GM12873 (cell line): ENCODE measurements around the gene YPEL1.

Experiments used
- CTCF ChIP-seq: IDR thresholded peaks from 2 replicates; pipeline ENCODE4 v1.5.1; 2012; ENCODE audit warnings: low read depth, mild to moderate bottlenecking, moderate library complexity, low read length, control low read depth; ENCODE audit not compliant: insufficient read depth; ENCODE audit errors: missing control alignments

The YPEL1 gene

DNA sequence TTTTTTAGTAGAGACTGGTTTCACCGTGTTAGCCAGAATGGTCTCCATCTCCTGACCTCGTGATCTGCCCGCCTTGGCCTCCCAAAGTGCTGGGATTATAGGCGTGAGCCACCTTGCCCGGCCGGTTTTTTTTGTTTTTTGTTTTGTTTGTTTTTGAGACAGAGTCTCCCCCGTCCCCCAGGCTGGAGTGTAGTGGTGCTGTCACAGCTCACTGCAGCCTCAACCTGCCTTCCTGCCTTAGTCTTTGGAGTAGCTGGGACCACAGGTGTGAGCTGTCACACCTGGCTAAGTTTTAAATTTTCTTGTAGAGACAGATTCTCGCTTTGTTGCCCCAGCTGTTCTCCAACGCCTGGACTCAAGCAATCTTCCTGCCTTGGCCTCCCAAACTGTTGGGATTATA, 66.6 kb downstream of the YPEL1 start:
- no peak for TF ChIP-seq CTCF

DNA sequence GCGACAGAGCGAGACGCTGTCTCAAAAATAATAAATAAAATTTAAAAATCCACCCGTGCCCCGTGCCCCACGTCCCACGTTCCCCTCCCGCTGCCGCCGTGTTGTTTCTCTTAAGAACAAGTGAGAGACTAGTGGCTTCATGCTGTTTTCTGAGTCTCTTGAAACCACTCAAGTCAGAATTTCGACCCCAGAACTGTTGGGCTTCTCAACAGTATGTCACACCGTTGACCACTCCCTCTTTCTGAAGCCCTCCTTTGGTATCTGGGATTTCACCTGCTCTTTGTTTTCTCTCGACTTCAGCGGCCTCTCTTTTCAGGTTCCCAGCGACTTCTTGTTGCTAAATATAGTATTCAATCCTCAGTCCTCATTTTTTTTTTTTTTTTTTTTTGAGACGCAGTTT, 68.8 kb downstream of the YPEL1 start:
- TF ChIP-seq CTCF = no peak

DNA sequence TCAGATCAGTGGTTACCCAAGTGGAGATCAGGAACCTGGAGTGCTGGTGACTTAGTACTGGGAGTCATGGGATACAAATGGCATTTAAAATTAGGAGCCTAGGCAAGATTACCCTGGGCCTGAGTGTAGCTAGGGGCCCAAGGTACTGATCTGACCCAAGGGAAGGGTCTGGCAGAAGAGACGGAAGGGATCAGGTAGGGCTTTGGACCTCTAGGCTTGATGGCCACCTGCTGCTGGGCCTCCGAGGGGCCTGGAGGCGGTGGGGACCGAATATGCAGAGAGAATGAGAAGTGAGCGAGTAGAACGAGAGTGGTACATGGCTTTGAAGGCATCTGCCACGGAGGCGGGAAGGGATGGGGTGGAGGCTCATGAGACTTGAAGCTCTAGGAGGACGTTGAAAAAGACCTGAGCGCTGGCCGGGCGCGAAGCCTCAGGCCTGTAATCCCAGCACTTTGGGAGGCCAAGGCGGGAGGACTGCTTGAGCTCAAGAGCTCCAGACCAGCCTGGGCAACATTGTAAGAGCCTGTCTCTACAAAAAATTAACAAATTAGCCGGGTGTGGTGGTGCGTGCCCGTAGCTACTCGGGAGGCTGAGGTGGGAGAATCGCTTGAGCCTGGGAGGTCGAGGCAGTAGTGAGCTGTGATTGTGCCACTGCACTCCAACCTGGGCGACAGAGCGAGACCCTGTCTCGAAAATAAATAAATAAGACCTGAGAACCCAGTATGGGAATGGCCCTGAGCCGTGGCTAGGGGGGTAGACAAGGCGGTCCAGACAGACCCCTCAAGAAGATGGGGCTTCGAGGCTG, 70.3 kb downstream of the YPEL1 start:
- no peak for TF ChIP-seq CTCF

DNA sequence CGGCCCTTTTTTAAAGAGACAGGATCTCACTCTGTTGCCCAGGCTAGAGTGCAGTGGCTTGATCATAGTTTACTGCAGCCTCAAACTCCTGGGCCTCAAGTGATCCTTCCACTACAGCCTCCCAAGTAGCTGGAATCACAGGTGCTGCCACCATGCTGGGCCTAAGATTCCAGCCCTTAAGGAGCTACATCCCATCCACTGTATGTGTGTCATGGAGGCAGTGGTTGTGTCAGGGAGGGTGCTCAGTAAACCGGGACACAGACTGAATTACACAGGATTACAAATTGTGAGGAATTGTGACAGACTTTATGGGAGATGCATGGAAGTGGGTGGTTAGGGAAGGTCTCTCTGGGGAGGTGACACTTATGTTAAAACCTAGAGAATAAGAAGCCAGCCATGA, 71.9 kb downstream of the YPEL1 start:
- no peak for TF ChIP-seq CTCF

DNA sequence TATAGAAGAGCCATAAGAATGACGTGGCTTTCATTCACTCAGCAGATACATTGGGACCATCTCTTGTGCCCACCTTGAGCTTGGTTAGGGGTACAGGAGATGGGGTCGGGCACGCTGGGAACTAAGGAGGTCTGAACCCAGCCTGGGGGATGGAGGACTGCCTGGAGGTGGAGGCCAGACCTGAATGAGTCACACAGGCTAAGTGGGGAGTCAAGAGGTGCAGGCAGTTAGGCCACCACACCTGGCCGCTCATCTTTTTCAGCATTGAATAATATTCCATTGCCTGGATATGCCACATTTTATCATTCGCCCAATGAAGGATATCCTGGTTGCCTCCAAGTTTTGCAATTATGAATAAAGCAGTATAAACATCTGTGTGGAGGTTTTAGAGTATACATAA, 73.6 kb downstream of the YPEL1 start:
- TF ChIP-seq CTCF = no peak

GRCh38 chr22:21660904-21661303, 74.7 kb downstream of the YPEL1 start:
- TF ChIP-seq CTCF = no peak

DNA sequence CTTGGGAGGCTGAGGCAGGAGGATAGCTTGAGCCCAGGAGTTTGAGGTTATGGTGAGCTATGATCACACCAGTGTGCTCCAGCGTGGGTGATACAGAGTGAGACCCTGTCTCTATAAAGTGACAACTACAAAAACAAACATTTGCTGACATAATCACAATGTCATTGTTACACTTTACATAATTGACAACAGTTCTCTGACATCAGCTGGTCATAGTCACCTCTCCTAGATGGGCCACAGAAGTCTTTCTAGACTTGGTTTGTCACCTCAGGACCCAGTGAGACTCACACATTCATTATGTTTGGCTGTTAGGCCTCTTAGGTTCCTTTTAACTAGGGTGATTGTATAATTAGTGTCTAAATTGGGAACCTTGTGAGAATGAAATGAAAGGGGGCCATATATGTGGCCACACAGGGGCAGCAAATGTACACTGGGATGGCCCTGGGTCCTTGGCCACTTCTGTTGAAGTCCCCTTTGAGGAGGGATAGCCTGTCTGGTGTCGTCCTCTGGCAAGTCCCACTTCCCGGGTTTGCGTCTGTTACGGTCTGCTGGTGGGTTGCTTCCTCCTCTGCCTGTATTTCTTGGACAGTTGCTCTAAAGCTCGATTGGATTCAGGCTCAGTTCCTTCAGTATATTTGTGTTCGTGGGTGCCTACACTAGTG, 75.6 kb downstream of the YPEL1 start:
- no peak for TF ChIP-seq CTCF
